ENCODE measurements around the gene APIP.

DNA sequence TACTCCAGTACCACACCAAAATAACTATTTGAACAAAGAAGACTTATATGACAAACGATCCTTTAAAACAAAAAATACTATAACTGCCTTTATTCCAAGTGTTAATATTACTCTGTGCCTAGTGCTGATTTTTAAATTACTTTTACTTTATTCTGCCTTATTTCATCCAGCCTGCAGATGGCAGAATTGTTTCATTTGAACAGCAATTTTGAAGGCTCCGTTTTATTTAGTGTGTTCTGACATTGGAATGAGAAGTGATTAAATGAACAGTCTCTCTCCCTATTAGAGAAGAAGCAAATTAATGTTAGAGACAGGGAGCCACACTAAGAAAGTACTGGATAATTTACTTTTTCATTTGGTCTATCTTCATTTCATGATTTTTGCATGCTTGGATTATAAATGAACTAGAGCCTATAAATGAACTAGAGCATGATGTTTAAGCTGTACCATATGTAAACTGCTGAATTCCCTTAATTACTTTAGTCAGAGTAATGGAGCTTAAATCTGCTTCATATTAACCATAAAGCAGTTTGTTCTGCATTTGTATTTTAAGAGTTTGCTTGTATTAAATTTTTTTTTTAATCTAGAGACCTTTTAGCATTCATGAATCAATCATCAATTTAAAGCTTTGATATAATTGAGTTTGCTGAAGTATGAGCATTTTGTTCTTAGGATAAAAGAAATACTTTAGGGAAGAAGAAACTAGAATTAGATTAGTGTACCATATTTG is 10.1 kb upstream of the APIP start:
- TF ChIP-seq CTCF (IDR thresholded peaks at IDR 0.05) (peak; percentile 51 to 87 (median 80)), POLR2A (IDR thresholded peaks at IDR 0.05) (no peak)

Data from Peyer's patch (tissue), 4 donors.